Activated CD4-positive, CD25-positive, alpha-beta regulatory T cell treated with anti-CD3 and anti-CD28 coated beads, Interleukin-2, amount 50 U/mL, for 72 hours (primary cell): ENCODE results near the gene CCL8.
A peak's percentile ranks its signal among the peaks of the same experiment; 100 is the strongest.
"Not testable (repeated sequence)": the region's sequence is repeated elsewhere in the genome, so short reads cannot be mapped to it uniquely, and the experiment has no call there.

Experiments used
- DNase-seq: peaks from one replicate; pipeline ENCODE4 v3.0.0; 2021

CCL8 gene

GRCh38 chr17:34318474-34318873, 761 bp upstream of the CCL8 start:
- DNase-seq: no peak

- DNase-seq: no peak
These were observed 2.7 kb downstream of the CCL8 start for GRCh38 chr17:34321964-34322363.

- not testable (repeated sequence) for DNase-seq
These were observed 8.3 kb downstream of the CCL8 start for GRCh38 chr17:34327580-34327979.

- DNase-seq: no peak
These were observed 18.5 kb downstream of the CCL8 start for GRCh38 chr17:34337701-34338100.

- DNase-seq: no peak
These were observed 20.0 kb downstream of the CCL8 start for GRCh38 chr17:34339138-34339770.

GRCh38 chr17:34341916-34342315, 22.7 kb downstream of the CCL8 start:
- DNase-seq: no peak

- no peak for DNase-seq
These were observed 27.8 kb downstream of the CCL8 start for GRCh38 chr17:34347063-34347462.

- DNase-seq: no peak
These were observed 30.5 kb downstream of the CCL8 start for GRCh38 chr17:34349751-34350150.

GRCh38 chr17:34351096-34351495, 31.9 kb downstream of the CCL8 start:
- DNase-seq: no peak

GRCh38 chr17:34352191-34352590, 33.0 kb downstream of the CCL8 start:
- no peak for DNase-seq

- no peak for DNase-seq
These were observed 35.4 kb downstream of the CCL8 start for GRCh38 chr17:34354637-34355036.

- DNase-seq: no peak
These were observed 37.0 kb downstream of the CCL8 start, which contains the start of gene CCL13 for GRCh38 chr17:34356194-34356593. Gene CCL13, plus strand, starts transcription at chr17:34356480. Its CDS starts 47 bp downstream, at chr17:34356527.

- DNase-seq: no peak
These were observed 38.2 kb downstream of the CCL8 start for GRCh38 chr17:34357398-34357797.

GRCh38 chr17:34358631-34359030, 39.4 kb downstream of the CCL8 start:
- DNase-seq: no peak

- no peak for DNase-seq
These were observed 41.5 kb downstream of the CCL8 start for GRCh38 chr17:34360601-34361270.

GRCh38 chr17:34361478-34362061, 42.3 kb downstream of the CCL8 start:
- DNase-seq: peak; percentile 61

GRCh38 chr17:34363183-34363661, 44.0 kb downstream of the CCL8 start, which contains the start of gene CCL1:
Gene CCL1, minus strand, starts transcription at chr17:34363233. Its CDS starts 72 bp downstream, at chr17:34363161.
- DNase-seq: no peak

- DNase-seq: no peak
These were observed 45.5 kb downstream of the CCL8 start for GRCh38 chr17:34364751-34365150.

GRCh38 chr17:34365340-34365739, 46.1 kb downstream of the CCL8 start:
- DNase-seq: no peak

GRCh38 chr17:34366010-34366409, 46.8 kb downstream of the CCL8 start:
- DNase-seq: no peak

GRCh38 chr17:34366529-34367107, 47.4 kb downstream of the CCL8 start:
- no peak for DNase-seq

- no peak for DNase-seq
These were observed 48.4 kb downstream of the CCL8 start for GRCh38 chr17:34367486-34368195.
